ENCODE data around the gene RAG1.

The RAG1 gene

DNA sequence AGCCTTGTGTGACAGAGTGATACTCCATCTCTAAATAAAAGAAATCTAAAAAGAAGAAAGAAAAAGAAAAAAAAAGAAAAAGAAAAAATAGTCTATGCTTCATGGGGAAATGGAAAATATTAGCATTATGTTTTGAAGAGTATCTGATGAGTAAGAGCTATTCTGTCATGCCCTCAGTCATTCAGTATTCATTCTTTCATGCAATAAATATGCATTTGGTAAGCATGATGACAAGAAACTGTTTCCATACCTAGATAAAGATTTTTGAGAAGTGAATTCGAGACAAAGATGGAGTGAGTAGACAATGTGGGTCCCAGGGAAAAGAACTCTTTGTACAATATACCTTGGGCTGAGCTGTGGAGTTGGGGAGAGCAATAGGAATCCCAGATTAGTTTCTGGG lies 20.3 kb downstream of the RAG1 start:
- DNase-seq: no peak

DNA sequence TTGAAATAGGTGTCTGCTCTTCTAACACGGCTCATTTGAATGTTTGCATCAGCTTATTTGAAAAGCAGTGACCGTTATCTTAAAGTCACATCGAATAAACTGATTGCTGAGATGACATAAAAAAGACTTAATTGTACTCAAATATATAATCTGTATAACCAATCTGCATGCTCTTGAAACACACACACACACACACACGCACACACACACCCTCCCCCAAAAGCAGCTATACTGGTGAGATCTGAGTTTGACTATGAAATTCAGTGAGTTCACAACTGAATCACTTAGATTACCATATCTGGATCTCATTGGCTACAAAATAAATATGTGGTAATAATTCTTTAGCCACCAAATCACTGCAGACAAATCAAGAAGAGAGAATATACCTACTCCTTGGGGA lies 22.7 kb downstream of the RAG1 start:
- no peak for DNase-seq

DNA sequence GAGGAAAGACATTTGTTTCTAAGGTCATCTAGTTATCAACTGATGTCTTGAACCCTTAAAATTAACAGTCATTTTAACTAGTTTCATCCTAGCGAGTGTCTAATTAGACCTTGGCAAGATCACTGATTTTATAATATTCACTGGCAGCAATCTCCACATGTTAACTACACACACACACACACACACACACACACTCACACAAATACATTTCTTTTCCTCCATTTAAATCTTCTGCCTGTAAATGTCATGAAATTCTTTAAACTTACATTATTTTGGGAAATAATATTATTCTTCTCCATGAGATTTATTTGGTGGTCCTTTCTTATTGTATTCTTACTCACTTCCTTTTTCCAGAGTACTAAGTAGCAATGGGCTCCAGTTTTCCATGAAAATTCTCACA lies 23.6 kb downstream of the RAG1 start:
- DNase-seq: no peak

DNA sequence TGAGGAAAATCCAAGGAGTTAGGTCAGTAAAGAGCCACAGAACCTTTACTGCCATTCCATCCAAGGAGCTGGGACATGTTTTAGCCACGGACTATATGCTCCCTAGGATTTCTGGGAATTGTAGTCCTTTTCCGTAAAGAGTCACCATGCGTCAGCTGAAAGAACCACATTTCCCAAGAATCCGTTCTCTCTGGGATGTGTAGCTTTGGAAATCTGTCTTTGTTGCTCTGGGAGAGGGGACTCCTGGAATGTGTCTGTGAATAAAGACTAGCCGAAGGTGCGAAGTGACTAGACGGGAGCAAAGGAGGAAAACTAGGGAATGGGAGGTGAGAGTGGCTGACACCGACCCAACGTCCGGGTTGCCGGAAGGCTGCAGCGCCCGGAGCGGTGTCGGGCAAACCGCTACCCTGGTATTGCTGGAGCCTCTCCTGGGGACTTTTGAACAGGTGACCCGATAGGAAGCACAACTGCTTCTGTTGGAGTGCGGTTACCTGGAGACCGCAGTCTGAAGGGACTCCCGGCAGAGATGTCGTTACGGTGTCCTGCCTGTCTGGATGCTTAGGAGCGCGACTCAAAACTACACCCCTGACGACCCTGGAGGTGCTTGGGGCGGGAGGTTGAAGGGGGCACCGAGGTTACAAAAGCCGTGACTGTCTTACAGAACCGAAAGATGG lies 26.6 kb downstream of the RAG1 start, which contains the start of gene IFTAP:
TSS of gene IFTAP (plus strand) at position 187 of the 674 bp plus-strand sequence. CDS start 15,602 bp downstream, outside the sequence.
- DNase-seq: peak; percentile 15 to 89 (median 67)

DNA sequence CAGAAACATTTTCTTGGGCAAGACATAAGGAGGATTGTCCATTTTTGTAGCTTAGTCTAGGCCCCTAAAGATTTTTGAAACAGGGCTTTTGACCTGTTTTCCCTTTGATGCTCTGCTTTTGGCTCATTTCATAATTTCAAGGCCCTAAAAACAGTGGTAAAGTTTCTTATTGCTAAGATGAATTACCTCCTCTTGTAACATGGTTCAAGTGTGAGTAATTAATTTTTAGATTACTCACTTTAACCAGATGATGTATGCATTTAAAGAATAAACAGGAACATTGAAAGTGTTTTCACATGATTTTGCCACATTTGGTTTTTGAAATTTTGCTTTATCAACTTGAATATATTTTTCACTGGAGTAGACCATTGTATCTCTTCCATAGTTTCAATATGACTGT lies 29.1 kb downstream of the RAG1 start:
- no peak for DNase-seq

DNA sequence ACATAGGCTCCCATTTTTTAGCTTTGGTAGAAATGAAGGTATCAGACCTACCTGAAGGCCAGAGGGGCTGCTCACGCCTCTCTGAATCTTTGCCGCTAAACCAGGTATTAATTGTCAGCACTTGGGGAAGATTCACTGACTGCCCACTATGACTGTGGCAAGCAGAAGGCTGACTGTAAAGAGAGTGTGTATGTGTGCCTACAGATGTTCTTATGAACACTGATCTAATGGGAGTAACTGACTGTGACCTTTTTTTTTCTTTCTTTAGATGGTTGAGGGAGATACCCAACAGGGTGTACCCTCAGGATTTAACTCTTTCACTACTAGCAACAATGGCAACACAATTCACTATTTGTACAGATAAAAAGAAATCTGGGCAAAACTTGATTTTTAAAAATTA lies 30.2 kb downstream of the RAG1 start, which contains the start of gene RAG2:
TSS of gene RAG2 (minus strand) at position 186 of the 400 bp plus-strand sequence. CDS start 4,068 bp downstream, outside the sequence.
- DNase-seq: no peak

DNA sequence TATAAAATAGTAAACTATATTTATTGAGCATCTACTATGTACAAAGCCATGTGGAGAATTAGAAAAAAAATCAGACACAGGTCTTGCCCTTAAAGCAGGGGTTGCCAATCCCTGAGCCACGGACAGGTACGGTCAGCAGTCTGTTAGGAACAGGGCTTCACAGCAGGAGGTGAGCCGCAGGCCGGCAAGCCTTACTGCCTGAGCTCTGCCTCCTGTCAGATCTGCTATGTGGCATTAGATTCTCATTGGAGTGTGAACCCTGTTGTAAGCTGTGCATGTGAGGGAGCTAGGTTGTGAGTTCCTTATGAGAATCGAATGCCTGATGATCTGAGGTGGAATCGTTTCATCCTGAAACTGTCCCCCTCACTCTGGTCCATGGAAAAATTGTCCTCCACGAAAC lies 32.4 kb downstream of the RAG1 start:
- DNase-seq: no peak

DNA sequence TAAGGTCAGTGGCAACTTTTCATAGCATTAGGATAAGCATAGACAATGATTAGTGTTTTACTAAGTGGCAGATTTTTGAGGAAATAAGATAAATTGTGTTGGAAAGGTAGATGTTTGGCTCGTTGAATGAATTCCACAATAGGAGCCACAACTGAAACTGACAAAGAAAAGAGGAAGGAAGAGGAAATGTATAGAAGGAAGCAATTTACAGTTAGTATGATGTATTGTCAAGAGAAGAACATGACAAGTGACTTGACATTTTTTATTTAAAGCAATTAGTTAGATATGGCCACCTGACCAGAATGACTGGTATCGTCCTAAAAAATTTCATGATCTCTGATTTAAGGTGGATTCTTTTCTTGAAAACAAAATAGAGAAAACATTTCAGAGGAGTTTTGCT lies 33.3 kb downstream of the RAG1 start:
- DNase-seq: no peak

DNA sequence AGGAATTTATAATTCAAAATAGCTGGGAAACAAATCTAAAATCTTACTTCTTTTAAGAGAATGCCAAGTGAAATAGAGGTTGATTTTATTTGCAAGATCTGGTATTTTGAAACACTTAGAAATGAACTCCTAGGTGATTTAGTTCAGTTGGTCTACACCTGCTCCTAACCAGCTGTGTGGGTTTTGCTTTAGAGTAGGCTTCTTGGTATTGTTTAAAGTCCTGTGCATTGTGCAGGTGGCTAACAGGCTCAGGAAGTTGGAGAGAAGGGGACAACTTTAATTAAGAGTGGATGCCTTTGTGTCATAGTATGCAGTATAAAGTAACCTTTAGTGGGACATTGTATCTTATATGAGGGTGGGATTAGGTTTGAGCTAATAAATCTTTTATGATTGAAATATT lies 34.3 kb downstream of the RAG1 start:
- no peak for DNase-seq

DNA sequence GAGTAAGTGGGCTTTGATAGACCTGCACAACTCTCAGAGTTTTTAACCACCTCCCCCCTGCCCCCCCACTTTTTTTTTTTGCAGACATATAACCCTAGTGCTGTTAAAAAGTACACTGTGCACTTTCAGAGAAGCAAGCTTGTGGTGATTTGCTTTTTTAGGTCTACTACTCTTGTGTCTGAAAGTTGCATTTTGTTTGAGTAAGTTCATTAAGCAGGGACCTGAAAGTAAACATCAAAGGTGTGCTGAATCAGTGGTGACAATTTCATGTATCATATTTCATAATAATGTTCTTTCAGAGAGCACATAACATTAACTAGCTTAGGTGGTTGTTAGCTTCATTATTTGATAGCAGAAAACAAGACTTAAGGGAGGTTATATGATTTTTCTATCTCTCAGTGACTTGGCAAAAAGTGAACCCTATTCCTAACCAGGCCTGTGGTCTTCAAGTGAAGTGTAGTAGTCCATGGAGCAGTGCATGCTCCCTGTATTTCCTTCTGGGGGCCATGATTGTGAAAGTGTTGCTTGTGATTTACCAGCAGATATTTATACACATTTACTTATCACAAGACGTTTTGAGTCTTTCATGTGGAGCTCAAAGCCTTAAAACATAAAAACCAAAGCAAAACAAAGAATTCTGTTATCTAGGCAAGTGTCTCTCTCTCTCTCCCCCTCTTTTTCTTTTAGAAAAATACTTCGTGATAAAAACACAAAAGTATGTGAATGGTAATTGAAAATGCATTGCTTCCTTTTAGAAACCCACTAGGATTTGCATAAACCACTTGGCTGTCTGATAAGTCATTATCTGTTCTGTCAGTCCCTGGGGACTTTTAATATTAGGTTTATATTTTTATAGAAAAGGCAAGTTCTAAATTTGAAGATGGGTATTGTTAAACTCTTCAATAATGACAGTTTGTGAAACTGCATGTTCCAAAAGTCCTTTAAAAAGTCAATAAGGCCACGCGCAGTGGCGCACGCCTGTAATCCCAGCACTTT lies 37.7 kb downstream of the RAG1 start:
- no peak for DNase-seq

DNA sequence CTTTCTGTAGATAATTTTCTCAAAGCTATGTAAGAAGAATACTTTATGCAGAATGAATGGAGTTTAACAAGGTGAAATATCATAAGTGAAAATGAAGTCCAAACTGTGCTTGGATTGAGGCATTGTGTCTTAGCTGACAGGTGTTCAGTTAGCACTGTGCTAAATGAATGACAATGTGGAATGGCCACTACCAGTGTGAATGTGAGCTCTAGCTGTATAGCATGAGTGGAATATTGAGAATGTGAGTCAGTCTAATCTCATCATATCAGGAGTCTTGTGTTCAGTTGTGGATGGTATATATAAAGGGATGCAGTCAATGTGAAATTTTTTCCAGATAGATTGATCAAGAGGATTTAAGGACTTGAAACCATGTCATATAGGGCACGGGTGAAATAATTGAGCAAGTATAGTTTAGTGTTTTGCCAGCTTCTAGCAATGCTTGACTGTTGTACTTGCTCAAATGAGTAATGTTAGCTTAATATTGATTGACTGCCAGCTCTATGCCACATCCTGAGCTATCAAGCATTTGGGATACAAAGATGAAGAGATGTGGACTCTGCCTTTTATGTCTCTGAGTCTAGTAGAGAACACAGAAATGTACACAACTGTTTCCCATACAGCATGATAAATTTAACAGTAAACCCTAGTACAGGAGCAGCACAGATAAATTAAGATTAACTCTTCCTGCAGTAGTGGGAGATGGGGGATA lies 40.8 kb downstream of the RAG1 start:
- DNase-seq: no peak

DNA sequence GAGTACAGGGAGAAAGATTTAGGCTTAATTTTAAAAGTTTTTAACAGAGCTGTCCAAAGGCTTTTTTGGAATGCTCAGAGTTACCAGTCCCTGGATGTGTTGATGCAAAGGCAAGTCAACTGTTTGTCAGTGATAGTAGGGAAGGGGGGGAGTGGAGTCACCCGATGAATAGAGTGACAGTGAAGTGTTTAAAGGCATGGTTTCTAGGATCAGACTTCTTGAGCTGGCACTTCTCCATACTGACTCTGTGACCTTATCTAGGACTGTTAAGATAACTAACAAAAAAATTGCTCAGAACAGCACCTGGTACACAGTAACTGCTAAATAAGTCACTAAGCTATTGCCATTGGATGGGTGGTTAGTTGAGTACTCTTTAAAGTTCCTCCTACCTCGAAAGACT lies 41.6 kb downstream of the RAG1 start:
- DNase-seq: no peak

DNA sequence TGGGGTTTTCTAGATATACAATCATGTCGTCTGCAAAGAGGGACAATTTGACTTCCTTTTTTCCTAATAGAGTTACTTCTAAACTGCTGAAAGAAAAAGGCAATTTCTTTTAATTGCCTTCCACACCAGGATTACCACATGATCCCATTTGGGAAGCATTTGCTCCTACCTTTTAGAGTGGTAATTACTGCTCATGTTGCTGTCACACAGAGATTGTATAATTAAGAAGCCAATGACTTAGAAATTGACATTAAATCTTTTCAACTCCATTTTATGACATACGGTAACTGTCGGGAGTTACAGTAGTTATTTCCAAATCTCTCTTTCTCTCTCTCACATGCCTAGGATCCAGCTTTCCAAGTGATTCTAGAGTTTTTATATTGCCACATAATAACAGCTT lies 48.0 kb downstream of the RAG1 start:
- DNase-seq: no peak

DNA sequence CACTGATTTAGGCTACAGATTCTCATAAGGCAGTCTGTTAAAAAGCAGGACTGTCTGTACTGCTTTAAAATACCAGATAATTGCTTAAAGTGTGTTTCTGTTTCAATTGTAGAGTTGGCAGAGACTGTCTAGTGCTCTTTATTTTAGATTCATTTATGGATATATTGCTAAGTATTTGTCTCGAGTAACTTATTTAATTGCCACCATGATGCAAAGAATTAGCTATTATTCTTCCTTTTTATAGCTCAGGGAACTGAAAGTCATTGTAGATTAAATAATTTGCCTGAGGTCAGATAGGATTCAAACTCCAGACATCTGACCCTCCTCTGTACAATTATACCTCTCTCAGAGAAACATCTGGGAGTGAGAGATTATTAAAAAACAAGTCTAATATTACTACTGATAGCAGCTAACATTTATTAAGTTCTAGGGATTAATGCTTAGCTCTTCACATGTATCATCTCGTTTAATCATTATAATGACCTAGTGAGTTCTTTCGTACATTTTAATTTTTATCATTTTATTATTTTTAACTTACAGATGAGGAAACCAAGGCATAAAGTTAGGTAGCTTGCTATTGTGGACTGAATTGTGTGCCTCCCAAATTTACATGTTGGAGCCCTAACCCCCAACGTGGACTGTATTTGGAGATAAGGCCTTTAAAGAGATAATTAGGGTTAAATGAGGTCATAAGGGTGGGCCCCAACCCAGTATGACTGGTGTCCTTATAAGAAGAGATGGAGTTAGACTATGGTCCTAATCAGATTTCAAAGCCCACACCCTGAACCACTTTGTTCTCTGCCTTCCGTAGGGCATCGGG lies 49.9 kb downstream of the RAG1 start:
- no peak for DNase-seq

DNA sequence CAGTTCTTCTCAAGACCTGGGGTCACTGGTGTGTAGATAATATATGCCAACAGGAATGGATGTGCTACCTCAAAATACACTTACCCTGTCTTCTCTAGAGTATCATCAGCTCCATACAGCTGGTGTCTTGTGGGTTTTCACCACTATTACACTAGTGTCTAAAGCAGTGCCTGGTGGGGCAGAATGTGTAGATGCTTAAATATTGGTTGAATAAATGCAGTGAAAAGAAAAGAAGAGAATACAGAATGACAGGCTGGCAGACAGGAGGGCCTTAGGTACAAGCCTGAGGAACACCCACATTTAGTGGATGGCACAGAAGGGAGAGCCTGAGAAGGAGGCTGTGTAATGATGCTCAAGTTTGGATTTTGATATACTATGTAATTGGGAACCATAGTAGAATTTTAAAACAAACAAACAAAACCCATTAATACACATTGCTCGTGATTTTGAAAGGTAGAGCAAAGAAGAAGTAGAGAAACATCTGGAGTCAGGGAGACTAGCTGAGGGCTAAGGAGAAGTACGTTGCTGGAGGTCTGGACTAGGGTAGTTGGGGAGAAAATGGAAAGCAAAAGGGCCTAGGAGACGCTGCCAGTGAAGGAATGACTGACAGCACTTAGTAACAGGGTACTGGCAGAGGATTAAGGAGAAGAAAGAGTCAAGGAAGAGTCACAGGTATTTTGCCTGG lies 50.7 kb downstream of the RAG1 start:
- DNase-seq: no peak

DNA sequence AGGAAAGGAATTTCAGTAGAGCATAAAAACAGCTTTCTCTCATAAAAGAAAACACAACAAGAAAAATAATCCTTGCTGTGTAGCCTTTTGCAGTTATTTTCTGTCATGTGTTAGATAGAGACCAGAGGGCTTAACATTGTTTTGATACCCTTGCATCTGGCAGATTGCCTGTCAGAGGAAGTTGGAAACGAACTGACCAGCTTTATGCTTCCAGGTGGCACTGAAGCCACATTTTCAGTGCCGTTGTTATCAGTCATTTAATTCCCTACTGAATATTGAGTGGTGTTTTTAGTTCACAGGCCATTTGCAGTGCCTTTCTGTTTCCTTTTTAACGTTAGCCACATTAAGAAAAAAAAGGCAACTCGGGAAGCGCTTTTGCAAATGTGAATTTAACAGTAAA lies 51.7 kb downstream of the RAG1 start:
- DNase-seq: no peak

DNA sequence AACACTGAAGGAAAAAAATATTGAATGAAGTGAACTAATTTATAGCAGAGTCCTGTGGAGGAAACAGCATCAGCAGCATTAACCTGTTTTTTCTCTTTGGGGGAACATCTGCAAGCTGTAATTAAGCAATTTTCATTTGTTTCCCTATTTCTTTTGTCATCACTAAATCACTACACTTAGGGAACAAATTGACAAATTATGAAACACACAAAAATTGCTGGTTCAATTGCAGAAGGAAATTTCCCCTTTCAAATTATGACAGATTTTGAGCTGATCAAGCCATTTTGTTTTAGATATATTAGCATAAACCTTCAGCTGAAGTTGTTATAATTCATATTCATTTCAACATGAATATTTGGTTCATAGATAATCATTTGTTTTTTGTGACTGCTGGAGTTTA lies 52.4 kb downstream of the RAG1 start:
- no peak for DNase-seq

DNA sequence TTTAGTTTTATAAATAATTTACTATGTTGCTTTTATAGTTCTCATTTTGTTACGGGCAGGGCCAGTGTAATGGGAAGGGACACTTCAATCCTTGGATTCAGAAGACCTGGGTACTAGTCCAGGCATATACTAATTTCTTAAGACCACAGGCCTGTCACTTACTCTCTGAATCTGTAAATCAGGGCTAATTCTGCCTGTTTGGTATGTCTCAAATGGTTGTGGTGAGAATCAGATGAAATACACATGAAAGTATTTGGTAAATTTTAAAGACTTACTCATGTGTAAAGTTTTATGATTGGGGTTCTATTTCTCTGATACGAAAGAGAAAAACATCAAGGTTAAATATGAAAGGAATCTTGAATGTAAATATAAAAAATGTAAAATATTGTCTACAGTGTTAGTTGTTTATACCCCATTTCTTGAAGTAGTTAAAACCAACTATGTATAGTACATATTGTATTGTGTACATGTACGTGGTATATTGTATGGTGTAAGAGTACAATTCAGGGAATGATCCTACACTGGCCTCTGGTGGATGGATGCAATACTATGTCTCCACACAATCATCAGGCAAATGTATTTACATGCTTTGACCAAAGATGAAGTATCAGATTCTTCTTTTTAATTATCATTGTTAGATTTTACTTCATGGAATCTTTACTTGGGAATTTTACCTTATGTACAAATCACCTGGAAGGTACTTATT lies 54.8 kb downstream of the RAG1 start:
- DNase-seq: no peak

DNA sequence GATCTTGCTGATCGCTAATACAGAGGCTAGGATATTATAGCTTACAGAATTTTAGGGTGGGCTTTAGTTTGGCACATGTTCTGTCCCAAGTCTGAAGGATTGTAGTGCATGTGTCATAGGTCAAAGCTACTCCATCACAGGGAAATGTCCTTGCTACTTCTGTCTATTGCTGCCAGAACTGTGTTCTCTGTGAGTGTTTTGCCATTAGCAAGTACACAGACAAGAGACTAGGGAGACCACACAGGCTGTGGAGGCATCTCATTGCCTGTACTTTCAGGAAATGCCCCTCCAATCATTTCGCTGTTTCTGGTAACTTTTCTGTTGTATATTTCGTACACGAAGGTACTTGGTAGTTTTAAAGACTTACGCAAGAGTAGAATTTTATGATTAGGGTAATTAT lies 55.7 kb downstream of the RAG1 start:
- DNase-seq: no peak

DNA sequence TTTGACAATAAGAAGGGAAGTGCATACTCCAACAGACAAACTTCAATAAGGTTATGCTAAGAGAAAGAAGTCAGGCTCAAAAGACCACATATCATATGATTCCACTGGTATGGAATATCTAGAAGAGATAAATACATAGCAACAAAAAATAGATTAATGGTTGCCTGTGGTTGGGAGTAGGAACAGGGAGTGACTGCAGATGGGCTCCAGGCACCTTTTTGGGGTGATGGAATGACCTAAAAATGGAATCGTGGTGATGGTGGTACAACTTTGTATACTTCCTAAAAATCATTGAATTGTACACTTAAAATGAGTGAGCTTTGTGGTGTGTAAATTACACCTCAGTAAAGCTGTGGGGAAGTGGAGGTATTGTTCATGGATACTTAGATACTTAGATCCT lies 59.2 kb downstream of the RAG1 start:
- DNase-seq: no peak
